Right cardiac atrium (tissue), 5 donors: Measurements from ENCODE around the gene ATP8B3. TPM values are rescaled to one million over a fixed set of nuclear protein-coding genes. Genes with fewer than 3 reads are reported as not detected.

ENCODE experiments used
- ATAC-seq, 2 donors: fragments of 200-7000 bp; cut with Tn5 transposase; one replicate each; pipeline versions ENCODE4 v1.8.0 to v1.9.1; 2020; ENCODE audit warnings: moderate library complexity in 2 of 2, mild to moderate bottlenecking in 1 of 2
- DNase-seq, 3 donors: peaks; one replicate each; pipeline ENCODE4 v3.0.0-alpha.2; 2020
- H3K27ac ChIP-seq: one replicate; pipeline ENCODE4 v1.5.1; 2013; ENCODE audit warnings: mild to moderate bottlenecking, low read length, control low read depth, moderate library complexity
- H3K27me3 ChIP-seq: one replicate; pipeline ENCODE4 v1.6.1; 2013; ENCODE audit not compliant: control insufficient read depth, insufficient read depth
- H3K4me1 ChIP-seq: one replicate; pipeline ENCODE4 v1.6.1; 2013; ENCODE audit warnings: low read length; ENCODE audit not compliant: control insufficient read depth, insufficient read depth
- H3K4me3 ChIP-seq: one replicate; pipeline ENCODE4 v1.5.1; 2013; ENCODE audit warnings: low read length, control low read depth
- H3K9me3 ChIP-seq: one replicate; pipeline ENCODE4 v1.6.1; 2013; ENCODE audit warnings: low read length; ENCODE audit not compliant: control insufficient read depth
- WGBS: extraction: QIAGEN DNeasy Blood & Tissue Kit; methylation state at CpG from one replicate; pipeline ENCODE4 v1.1.7; 2013; 5-methylcytosine and 5-hydroxymethylcytosine counted together
- intact Hi-C, 4 donors: fragments of 100-400 bp; cut with DNase I; formaldehyde crosslinking; loops; one replicate each; pipeline versions ENCODE4 v1.11.0 to v1.14.0; 2022 to 2023
- polyA plus RNA-seq: library from polyadenylated mRNA; stranded (reverse); fragments of 200-250 nt; gene quantifications from one replicate; pipeline ENCODE4 v1.2.3, GENCODE V29; 2013
- total RNA-seq, 4 donors: library from RNA; stranded (reverse); fragmentation: NEBNext Ultra II Directional; extraction: Animal tissue kit (Norgen Biotek cat#: 25700); gene quantifications; one replicate each; pipeline ENCODE4 v1.2.1, GENCODE V29; 2021
- donor health status: healthy with polysubstance abuse.
- donor health status: DM: no; HTN: yes; CAD: no.
- donor health status: DM: no; HTN: no; CAD: no.
- donor health status: DM: no; HTN: yes; CAD: no; lungs with severe emphysema.
- donor health status: DM: yes; HTN: yes; CAD: no.

ATP8B3 gene
- total and polyA plus RNA-seq, 5 donors, result 0.53 to 1.9 (median 1.4) TPM

- intact Hi-C loops, result no loop called here
- ATAC-seq (no peak), DNase-seq (no peak)
- H3K27ac ChIP-seq, result no peak overlapping the region
- WGBS, result 81% methylated on average over 11 of the region's 11 CpGs
- H3K4me3 ChIP-seq, result no peak overlapping the region
- H3K27me3 ChIP-seq, result no peaks in the 10 kb centered on the region
- no peaks in the 10 kb centered on the region for H3K9me3 ChIP-seq
- H3K4me1 ChIP-seq, result no peaks in the 10 kb centered on the region
Measured at GRCh38 chr19:1830978-1831377, 18.9 kb upstream of the ATP8B3 start.

GRCh38 chr19:1830568-1830967 lies 18.5 kb upstream of the ATP8B3 start:
- intact Hi-C loops, result no loop called here
- H3K27ac ChIP-seq, result no peak overlapping the region

GRCh38 chr19:1829958-1830357 lies 17.9 kb upstream of the ATP8B3 start:
- Histone ChIP-seq H3K9me3 (no peaks in the 10 kb centered on the region), H3K4me3 (no peak overlapping the region), H3K27me3 (no peaks in the 10 kb centered on the region), H3K27ac (no peak overlapping the region), H3K4me1 (no peaks in the 10 kb centered on the region)
- intact Hi-C loops, result no loop called here
- ATAC-seq (no peak), DNase-seq (no peak)
- WGBS, result 94% methylated on average over 11 of the region's 11 CpGs

More at GRCh38 chr19:1830568-1830967, 18.5 kb upstream of the ATP8B3 start:
- DNase-seq (no peak), ATAC-seq (no peak)
- H3K27me3 ChIP-seq, result no peaks in the 10 kb centered on the region
- no peak overlapping the region for H3K4me3 ChIP-seq
- no peaks in the 10 kb centered on the region for H3K4me1 ChIP-seq
- H3K9me3 ChIP-seq, result no peaks in the 10 kb centered on the region
- WGBS, result 91% methylated on average over 15 of the region's 15 CpGs

GRCh38 chr19:1828279-1829238 lies 16.5 kb upstream of the ATP8B3 start:
- H3K27me3 ChIP-seq, result no peaks in the 10 kb centered on the region
- 94% methylated on average over 57 of the region's 57 CpGs for WGBS
- intact Hi-C loops, result no loop called here
- ATAC-seq, result no peak
- no peak overlapping the region for H3K27ac ChIP-seq
- no peaks in the 10 kb centered on the region for H3K4me1 ChIP-seq
- no peaks in the 10 kb centered on the region for H3K9me3 ChIP-seq
- H3K4me3 ChIP-seq, result no peak overlapping the region
- DNase-seq, result peak in 1 of 3 donors; percentile 58

GRCh38 chr19:1827566-1828278 lies 15.6 kb upstream of the ATP8B3 start:
- no peaks in the 10 kb centered on the region for H3K4me1 ChIP-seq
- WGBS, result 92% methylated on average over 41 of the region's 41 CpGs
- H3K27ac ChIP-seq, result no peak overlapping the region
- no peaks in the 10 kb centered on the region for H3K9me3 ChIP-seq
- DNase-seq (no peak), ATAC-seq (no peak)
- H3K27me3 ChIP-seq, result no peaks in the 10 kb centered on the region
- no peak overlapping the region for H3K4me3 ChIP-seq
- intact Hi-C loops, result no loop called here

GRCh38 chr19:1826557-1827521 lies 14.8 kb upstream of the ATP8B3 start:
- DNase-seq (peak in 2 of 3 donors; percentile 54 to 63), ATAC-seq (no peak)
- no peak overlapping the region for H3K27ac ChIP-seq
- no peaks in the 10 kb centered on the region for H3K4me1 ChIP-seq
- 69% methylated on average over 63 of the region's 63 CpGs for WGBS
- intact Hi-C loops, result no loop called here
- no peak overlapping the region for H3K4me3 ChIP-seq
- no peaks in the 10 kb centered on the region for H3K27me3 ChIP-seq
- no peaks in the 10 kb centered on the region for H3K9me3 ChIP-seq

GRCh38 chr19:1825909-1826556 lies 14.0 kb upstream of the ATP8B3 start:
- peak; percentile 67 to 75 for ATAC-seq
- H3K27ac ChIP-seq, result no peak overlapping the region
- intact Hi-C loops, result no loop called here

GRCh38 chr19:1824252-1824622 lies 12.2 kb upstream of the ATP8B3 start:
- intact Hi-C loops, result no loop called here
- peak in 1 of 2 donors; percentile 57 for ATAC-seq

More at GRCh38 chr19:1825909-1826556, 14.0 kb upstream of the ATP8B3 start:
- Histone ChIP-seq H3K4me3 (no peak overlapping the region), H3K9me3 (no peaks in the 10 kb centered on the region), H3K4me1 (no peaks in the 10 kb centered on the region), H3K27me3 (no peaks in the 10 kb centered on the region)
- DNase-seq, result peak; percentile 79 to 93 (median 89)
- 35% methylated on average over 15 of the region's 15 CpGs for WGBS

GRCh38 chr19:1823539-1824251 lies 11.6 kb upstream of the ATP8B3 start:
- Histone ChIP-seq H3K9me3 (no peaks in the 10 kb centered on the region), H3K4me1 (no peaks in the 10 kb centered on the region), H3K4me3 (no peak overlapping the region), H3K27me3 (no peaks in the 10 kb centered on the region), H3K27ac (no peak overlapping the region)
- WGBS, result 89% methylated on average over 36 of the region's 36 CpGs
- DNase-seq (peak in 2 of 3 donors; percentile 56), ATAC-seq (no peak)
- intact Hi-C loops, result no loop called here

More at GRCh38 chr19:1824252-1824622, 12.2 kb upstream of the ATP8B3 start:
- WGBS, result 71% methylated on average over 14 of the region's 14 CpGs
- no peak overlapping the region for H3K27ac ChIP-seq
- DNase-seq, result peak in 1 of 3 donors; percentile 53
- H3K27me3 ChIP-seq, result no peaks in the 10 kb centered on the region
- no peaks in the 10 kb centered on the region for H3K4me1 ChIP-seq
- no peak overlapping the region for H3K4me3 ChIP-seq
- H3K9me3 ChIP-seq, result no peaks in the 10 kb centered on the region
